ENCODE measurements around the gene LSS. TPM values are rescaled to one million over a fixed set of nuclear protein-coding genes. Genes with fewer than 3 reads are reported as not detected.

The LSS gene
- total and polyA plus RNA-seq, 8 donors = 15.3 to 246 (median 36.1) TPM

DNA sequence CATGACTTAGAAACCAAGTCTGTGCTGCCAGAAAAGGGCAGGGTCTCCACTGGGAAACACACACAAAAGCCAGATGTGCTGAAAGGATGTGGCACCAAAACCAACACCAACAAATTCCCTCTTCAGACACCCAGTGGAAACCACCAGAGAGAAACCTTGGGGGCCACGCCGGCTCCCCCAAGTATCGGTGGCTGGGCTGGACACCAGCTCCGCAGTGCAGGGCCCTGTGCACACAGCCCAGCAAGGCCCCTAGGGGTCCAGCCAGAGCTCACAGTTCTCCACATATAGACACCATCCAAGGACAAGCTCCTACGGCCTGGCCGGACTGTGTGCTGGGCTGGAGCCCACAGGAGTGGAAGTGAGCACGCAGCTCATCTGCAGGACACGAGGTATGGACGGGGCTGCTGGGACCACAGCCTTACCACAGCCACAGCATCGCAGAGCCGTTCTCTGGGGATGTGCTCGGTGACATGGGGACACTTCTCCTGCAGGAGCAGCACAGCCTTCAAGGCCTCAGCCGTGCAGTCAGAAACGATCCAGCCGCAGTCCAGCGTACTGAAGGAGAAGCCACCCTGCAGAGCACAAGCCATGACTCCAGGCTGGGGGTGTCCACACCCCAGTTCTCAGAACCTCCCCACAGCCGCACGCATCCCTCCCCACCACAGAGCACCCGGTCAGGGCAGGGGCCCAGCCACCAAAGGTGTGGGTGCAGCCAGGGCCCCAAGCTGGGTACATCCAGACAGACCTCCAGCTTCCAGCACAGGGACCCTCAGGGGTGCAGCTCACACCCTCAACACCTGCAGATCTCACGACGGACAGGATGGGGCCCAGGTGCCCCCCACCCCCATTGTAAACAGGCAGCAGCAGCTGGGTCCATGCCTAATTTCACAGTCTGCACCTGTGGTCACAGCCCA lies 21.3 kb downstream of the LSS start:
- no peak for TF ChIP-seq POLR2A (IDR thresholded peaks at IDR 0.05)
- TF ChIP-seq, protein P1, sequence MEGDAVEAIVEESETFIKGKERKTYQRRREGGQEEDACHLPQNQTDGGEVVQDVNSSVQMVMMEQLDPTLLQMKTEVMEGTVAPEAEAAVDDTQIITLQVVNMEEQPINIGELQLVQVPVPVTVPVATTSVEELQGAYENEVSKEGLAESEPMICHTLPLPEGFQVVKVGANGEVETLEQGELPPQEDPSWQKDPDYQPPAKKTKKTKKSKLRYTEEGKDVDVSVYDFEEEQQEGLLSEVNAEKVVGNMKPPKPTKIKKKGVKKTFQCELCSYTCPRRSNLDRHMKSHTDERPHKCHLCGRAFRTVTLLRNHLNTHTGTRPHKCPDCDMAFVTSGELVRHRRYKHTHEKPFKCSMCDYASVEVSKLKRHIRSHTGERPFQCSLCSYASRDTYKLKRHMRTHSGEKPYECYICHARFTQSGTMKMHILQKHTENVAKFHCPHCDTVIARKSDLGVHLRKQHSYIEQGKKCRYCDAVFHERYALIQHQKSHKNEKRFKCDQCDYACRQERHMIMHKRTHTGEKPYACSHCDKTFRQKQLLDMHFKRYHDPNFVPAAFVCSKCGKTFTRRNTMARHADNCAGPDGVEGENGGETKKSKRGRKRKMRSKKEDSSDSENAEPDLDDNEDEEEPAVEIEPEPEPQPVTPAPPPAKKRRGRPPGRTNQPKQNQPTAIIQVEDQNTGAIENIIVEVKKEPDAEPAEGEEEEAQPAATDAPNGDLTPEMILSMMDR (IDR thresholded peaks at IDR 0.05) = no peak
- TF ChIP-seq POLR2AphosphoS5 (IDR thresholded peaks at IDR 0.05) = no peak
- TF ChIP-seq EP300 (IDR thresholded peaks at IDR 0.05) = no peak
- no peak overlapping the region for H3K27ac ChIP-seq
- no peak for DNase-seq
- H3K4me1 ChIP-seq = no peaks in the 10 kb centered on the region
- no peaks in the 10 kb centered on the region for H3K9me3 ChIP-seq
- WGBS, 5 donors = 93 to 97% (median 95%) methylated on average over 11 to 21 of the region's 21 CpGs
- no peaks in the 10 kb centered on the region for H3K27me3 ChIP-seq
- intact Hi-C loops (cut with DNase I; ENCODE audit: low total_unique reads) = no loop called here
- H3K36me3 ChIP-seq = peaks cover 43 to 100% (median 98%) of the 10 kb centered on the region in 4 donors
- H3K4me3 ChIP-seq = no peak overlapping the region

- H3K36me3 ChIP-seq = peaks cover 43 to 98% (median 89%) of the 10 kb centered on the region in 4 donors
Observed at GRCh38 chr21:46206163-46207005, 22.2 kb downstream of the LSS start.

DNA sequence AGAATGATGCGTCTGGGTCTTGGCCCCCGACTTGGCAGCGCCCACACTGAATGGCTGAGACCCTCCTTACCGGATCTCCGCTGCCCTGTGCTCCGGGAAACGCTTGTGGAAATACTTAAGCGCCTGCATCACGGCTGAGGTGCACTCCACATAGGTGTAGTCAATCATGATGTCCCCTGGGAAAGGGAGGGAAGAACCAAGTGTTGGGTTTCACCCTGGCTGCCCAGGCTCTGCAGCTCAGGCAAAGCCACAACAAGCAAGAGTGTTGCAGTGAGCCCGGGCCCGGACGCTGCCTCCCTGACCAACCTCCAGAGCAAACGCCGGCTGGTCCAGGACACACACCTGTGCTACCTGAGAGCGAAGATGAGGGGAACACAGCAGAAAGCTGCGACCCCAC lies 22.8 kb downstream of the LSS start:
- no peaks in the 10 kb centered on the region for H3K4me1 ChIP-seq
- H3K27me3 ChIP-seq = no peaks in the 10 kb centered on the region
- WGBS, 5 donors = 87 to 95% (median 93%) methylated on average over 14 to 16 of the region's 16 CpGs
- no peak for DNase-seq
- no peaks in the 10 kb centered on the region for H3K9me3 ChIP-seq
- intact Hi-C loops (cut with DNase I; ENCODE audit: low total_unique reads) = no loop called here
- TF ChIP-seq, protein P1 (IDR thresholded peaks at IDR 0.05) = no peak
- TF ChIP-seq POLR2AphosphoS5 (IDR thresholded peaks at IDR 0.05) (no peak), POLR2A (IDR thresholded peaks at IDR 0.05) (no peak), EP300 (IDR thresholded peaks at IDR 0.05) (no peak)
- no peak overlapping the region for H3K4me3 ChIP-seq
- peaks cover 43 to 94% (median 86%) of the 10 kb centered on the region in 4 donors for H3K36me3 ChIP-seq
- no peak overlapping the region for H3K27ac ChIP-seq

More at GRCh38 chr21:46206163-46207005, 22.2 kb downstream of the LSS start:
- WGBS, 5 donors = 91 to 97% (median 93%) methylated on average over 17 to 24 of the region's 24 CpGs
- no peak for DNase-seq
- H3K9me3 ChIP-seq = no peaks in the 10 kb centered on the region
- H3K4me1 ChIP-seq = no peaks in the 10 kb centered on the region
- no peak overlapping the region for H3K27ac ChIP-seq
- no peak for TF ChIP-seq POLR2AphosphoS5 (IDR thresholded peaks at IDR 0.05)
- TF ChIP-seq POLR2A (IDR thresholded peaks at IDR 0.05) = no peak
- TF ChIP-seq EP300 (IDR thresholded peaks at IDR 0.05) = no peak
- TF ChIP-seq, protein P1 (IDR thresholded peaks at IDR 0.05) = no peak
- no peaks in the 10 kb centered on the region for H3K27me3 ChIP-seq
- no peak overlapping the region for H3K4me3 ChIP-seq
- intact Hi-C loops (cut with DNase I; ENCODE audit: low total_unique reads) = no loop called here

DNA sequence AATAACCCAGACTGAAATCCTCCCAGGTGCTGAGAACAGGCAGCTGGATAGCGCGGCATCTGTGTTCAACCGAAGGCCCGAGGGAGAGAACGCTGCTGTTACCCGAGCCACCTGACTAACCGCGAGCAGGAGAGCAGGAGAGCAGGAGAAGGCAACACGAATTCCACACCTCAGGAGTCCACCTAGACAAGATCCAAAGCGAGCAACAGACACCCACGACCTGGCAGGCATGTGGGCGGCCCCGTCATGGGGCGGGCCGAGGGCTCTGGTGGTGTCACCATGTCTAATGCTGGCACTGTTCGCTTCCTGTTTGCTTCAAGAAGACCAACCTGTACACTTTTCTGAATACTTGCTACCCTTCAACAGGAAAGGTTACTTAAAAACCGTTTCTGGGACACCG lies 23.4 kb downstream of the LSS start:
- H3K27me3 ChIP-seq = no peaks in the 10 kb centered on the region
- peaks cover 43 to 94% (median 86%) of the 10 kb centered on the region in 4 donors for H3K36me3 ChIP-seq
- no peak overlapping the region for H3K4me3 ChIP-seq
- no peaks in the 10 kb centered on the region for H3K9me3 ChIP-seq
- no peaks in the 10 kb centered on the region for H3K4me1 ChIP-seq
- 88 to 92% (median 89%) methylated on average over 17 to 18 of the region's 18 CpGs for WGBS, 5 donors
- no peak overlapping the region for H3K27ac ChIP-seq
- intact Hi-C loops (cut with DNase I; ENCODE audit: low total_unique reads) = no loop called here
- TF ChIP-seq, protein P1 (IDR thresholded peaks at IDR 0.05) = no peak
- TF ChIP-seq EP300 (IDR thresholded peaks at IDR 0.05) (no peak), POLR2AphosphoS5 (IDR thresholded peaks at IDR 0.05) (no peak), POLR2A (IDR thresholded peaks at IDR 0.05) (no peak)
- DNase-seq = no peak

All from stomach (tissue), 9 donors.